WTC11 (cell line): ENCODE measurements around the gene PRICKLE1.

ENCODE experiments used
- ATF3 ChIP-seq: sonication (generic); formaldehyde crosslinking; conservative IDR thresholded peaks from 2 replicates; pipeline ENCODE4 v1.8.1; 2022; ENCODE audit warnings: mild to moderate bottlenecking, missing genetic modification reagents
- CBFB ChIP-seq: sonication (generic); formaldehyde crosslinking; IDR thresholded peaks from 2 replicates; pipeline ENCODE4 v1.8.1; 2022; ENCODE audit warnings: mild to moderate bottlenecking, low read depth, missing genetic modification reagents
- CTCF ChIP-seq: fragments of 200-600 bp; IDR thresholded peaks from 2 replicates; pipeline ENCODE4 v1.8.0; 2022; ENCODE audit warnings: antibody characterized with exemption
- E2F5 ChIP-seq: sonication (generic); formaldehyde crosslinking; IDR thresholded peaks from 2 replicates; pipeline ENCODE4 v1.8.1; 2022; ENCODE audit warnings: mild to moderate bottlenecking, moderate library complexity, missing genetic modification reagents
- SP1 ChIP-seq: sonication (generic); formaldehyde crosslinking; conservative IDR thresholded peaks from 2 replicates; pipeline ENCODE4 v1.8.1; 2022; ENCODE audit warnings: missing genetic modification reagents
- USF2 ChIP-seq: sonication (generic); formaldehyde crosslinking; IDR thresholded peaks from 2 replicates; pipeline ENCODE4 v1.8.1; 2023; ENCODE audit warnings: mild to moderate bottlenecking, missing genetic modification reagents, moderate library complexity
- ZNF512 ChIP-seq: sonication (generic); formaldehyde crosslinking; IDR thresholded peaks from 2 replicates; pipeline ENCODE4 v1.8.1; 2022; ENCODE audit warnings: missing genetic modification reagents, borderline replicate concordance

GRCh38 chr12:42502682-42503081, 86.9 kb downstream of the PRICKLE1 start:
- TF ChIP-seq USF2 (no peak), CTCF (no peak), CBFB (CRISPR knock-in tag) (no peak), ATF3 (CRISPR knock-in tag) (no peak), ZNF512 (no peak), SP1 (CRISPR knock-in tag) (no peak), E2F5 (CRISPR knock-in tag) (no peak)
